OCI-LY1 (cell line): Measurements from ENCODE around the gene TCHP.

Experiments used
- H2AFZ ChIP-seq: fragments of 200-600 bp; sonication (generic), shearing (Covaris generic); 2 replicates; pipeline ENCODE4 v1.6.0; 2014; ENCODE audit warnings: antibody characterized with exemption, mild to moderate bottlenecking, low read length
- H3F3A ChIP-seq: fragments of 200-600 bp; sonication (generic), shearing (Covaris generic); 2 replicates; pipeline ENCODE4 v1.6.0; 2014; ENCODE audit warnings: mild to moderate bottlenecking, antibody characterized with exemption, low read length, moderate library complexity; ENCODE audit not compliant: insufficient read depth
- H3K27ac ChIP-seq: fragments of 200-600 bp; sonication (generic); 2 replicates; pipeline ENCODE4 v1.5.1; 2014; ENCODE audit warnings: low read length, mixed run types, mild to moderate bottlenecking, low read depth; ENCODE audit not compliant: poor library complexity, severe bottlenecking
- H3K27me3 ChIP-seq: fragments of 200-600 bp; sonication (generic); 2 replicates; pipeline ENCODE4 v1.6.0; 2014; ENCODE audit warnings: antibody characterized with exemption, mild to moderate bottlenecking, low read length, moderate library complexity; ENCODE audit not compliant: insufficient read depth
- H3K36me3 ChIP-seq: fragments of 200-600 bp; sonication (generic); 2 replicates; pipeline ENCODE4 v1.6.1; 2014; ENCODE audit warnings: mild to moderate bottlenecking, antibody characterized with exemption, low read length, moderate library complexity, mixed read lengths; ENCODE audit not compliant: insufficient read depth
- H3K4me1 ChIP-seq: fragments of 200-600 bp; sonication (generic); 2 replicates; pipeline ENCODE4 v1.5.1; 2014; ENCODE audit warnings: mild to moderate bottlenecking, low read length, moderate library complexity; ENCODE audit not compliant: insufficient read depth, severe bottlenecking
- H3K4me2 ChIP-seq: fragments of 200-600 bp; sonication (generic), shearing (Covaris generic); 2 replicates; pipeline ENCODE4 v1.6.1; 2014; ENCODE audit warnings: low read length
- H3K4me3 ChIP-seq: fragments of 200-600 bp; sonication (generic); 2 replicates; pipeline ENCODE4 v1.5.1; 2014; ENCODE audit warnings: low read length, low read depth, mild to moderate bottlenecking, mixed read lengths; ENCODE audit not compliant: poor library complexity, severe bottlenecking
- H3K79me2 ChIP-seq: fragments of 200-600 bp; shearing (Covaris generic); 2 replicates; pipeline ENCODE4 v1.6.1; 2016; ENCODE audit warnings: mixed run types, low read length, mixed read lengths; ENCODE audit not compliant: insufficient read depth
- H3K9ac ChIP-seq: fragments of 200-600 bp; sonication (generic), shearing (Covaris generic); 2 replicates; pipeline ENCODE4 v1.6.1; 2014; ENCODE audit warnings: mild to moderate bottlenecking, low read length, mixed read lengths
- H3K9me2 ChIP-seq: fragments of 200-600 bp; sonication (generic), shearing (Covaris generic); 2 replicates; pipeline ENCODE4 v1.6.1; 2014; ENCODE audit warnings: low read depth, mild to moderate bottlenecking, low read length, mixed read lengths
- H3K9me3 ChIP-seq: fragments of 200-600 bp; shearing (Covaris generic); 2 replicates; pipeline ENCODE4 v1.6.1; 2014; ENCODE audit warnings: low read length, mixed read lengths
- H4K20me1 ChIP-seq: fragments of 200-600 bp; sonication (generic), shearing (Covaris generic); 2 replicates; pipeline ENCODE4 v1.6.0; 2016; ENCODE audit warnings: mild to moderate bottlenecking, low read length; ENCODE audit not compliant: insufficient read depth
- CTCF ChIP-seq: fragments of 200-600 bp; sonication (generic), shearing (Covaris generic); IDR thresholded peaks from 2 replicates; pipeline ENCODE4 v1.5.1; 2017; ENCODE audit warnings: mild to moderate bottlenecking, antibody characterized with exemption, low read length, moderate library complexity, mixed read lengths
- EZH2 ChIP-seq: fragments of 200-600 bp; sonication (generic), shearing (Covaris generic); IDR thresholded peaks from 2 replicates; pipeline ENCODE4 v1.8.0; 2017; ENCODE audit warnings: borderline replicate concordance, mixed run types, mild to moderate bottlenecking, antibody characterized with exemption, low read length, moderate library complexity, mixed read lengths

The TCHP gene

GRCh38 chr12:109923038-109923437 is 23.0 kb downstream of the TCHP start:
- Histone ChIP-seq H3F3A (no peaks in the 10 kb centered on the region), H3K4me2 (no peak overlapping the region), H3K4me1 (peaks cover 5% of the 10 kb centered on the region), H3K9me2 (no peaks in the 10 kb centered on the region), H3K4me3 (no peak overlapping the region), H3K36me3 (peaks cover 6% of the 10 kb centered on the region), H3K9ac (no peak overlapping the region), H4K20me1 (no peaks in the 10 kb centered on the region), H3K79me2 (no peaks in the 10 kb centered on the region), H3K27me3 (no peaks in the 10 kb centered on the region), H2AFZ (no peak overlapping the region), H3K9me3 (no peaks in the 10 kb centered on the region), H3K27ac (no peak overlapping the region)
- no peak for TF ChIP-seq EZH2
- TF ChIP-seq CTCF: no peak

- H3K4me1 ChIP-seq: peaks cover 5% of the 10 kb centered on the region
Observed at GRCh38 chr12:109923481-109924245, 23.6 kb downstream of the TCHP start.

GRCh38 chr12:109925185-109925840 is 25.2 kb downstream of the TCHP start:
- Histone ChIP-seq H3K4me1 (peaks cover 5% of the 10 kb centered on the region), H3K27ac (no peak overlapping the region), H3F3A (no peaks in the 10 kb centered on the region), H3K9me3 (no peaks in the 10 kb centered on the region), H3K4me3 (no peak overlapping the region), H3K79me2 (no peaks in the 10 kb centered on the region), H2AFZ (no peak overlapping the region), H4K20me1 (no peaks in the 10 kb centered on the region), H3K4me2 (no peak overlapping the region), H3K9ac (no peak overlapping the region), H3K27me3 (no peaks in the 10 kb centered on the region), H3K9me2 (no peaks in the 10 kb centered on the region), H3K36me3 (peaks cover 7% of the 10 kb centered on the region)
- TF ChIP-seq CTCF (no peak), EZH2 (no peak)

More at GRCh38 chr12:109923481-109924245, 23.6 kb downstream of the TCHP start:
- H3K9me2 ChIP-seq: no peaks in the 10 kb centered on the region
- peaks cover 5% of the 10 kb centered on the region; the same call in 1 of the 2 replicates for H3K36me3 ChIP-seq
- H3K9ac ChIP-seq: no peak overlapping the region
- TF ChIP-seq CTCF (no peak), EZH2 (no peak)
- H4K20me1 ChIP-seq: no peaks in the 10 kb centered on the region
- no peaks in the 10 kb centered on the region for H3K27me3 ChIP-seq
- no peaks in the 10 kb centered on the region for H3K79me2 ChIP-seq
- H3K4me2 ChIP-seq: no peak overlapping the region
- H3F3A ChIP-seq: no peaks in the 10 kb centered on the region
- no peak overlapping the region for H3K4me3 ChIP-seq
- no peak overlapping the region for H3K27ac ChIP-seq
- H2AFZ ChIP-seq: no peak overlapping the region
- no peaks in the 10 kb centered on the region for H3K9me3 ChIP-seq
